Tibial artery (tissue), 4 donors: ENCODE data around the gene GOLGA6C.
"Not testable (repeated sequence)": the region's sequence is repeated elsewhere in the genome, so short reads cannot be mapped to it uniquely, and the experiment has no call there.

Source experiments
- DNase-seq, 2 donors: peaks; one replicate each; pipeline ENCODE4 v3.0.0-alpha.2; 2019
- H3K27ac ChIP-seq, 2 donors: fragments of 200-600 bp; sonication (generic) in 1 of 2; 1 replicate in 1 of 2; 2 replicates in 1 of 2; pipeline ENCODE4 v1.5.1; 2018 to 2019; ENCODE audit warnings: mild to moderate bottlenecking in 1 of 2
- H3K27me3 ChIP-seq, 2 donors: fragments of 200-600 bp; sonication (generic) in 1 of 2; one replicate each; pipeline versions ENCODE4 v1.5.1 to v1.6.0; 2016 to 2019
- H3K36me3 ChIP-seq, 3 donors: fragments of 200-600 bp; sonication (generic) in 2 of 3; one replicate each; pipeline ENCODE4 v1.5.1; 2016 to 2019; ENCODE audit warnings: mild to moderate bottlenecking in 2 of 3
- H3K4me1 ChIP-seq, 4 donors: fragments of 200-600 bp; sonication (generic) in 2 of 4; 1 replicate in 3 of 4; 2 replicates in 1 of 4; pipeline ENCODE4 v1.5.1; 2016 to 2019
- H3K4me3 ChIP-seq, 2 donors: fragments of 200-600 bp; sonication (generic) in 1 of 2; 1 replicate in 1 of 2; 2 replicates in 1 of 2; pipeline ENCODE4 v1.5.1; 2018 to 2019; ENCODE audit warnings: mild to moderate bottlenecking in 2 of 2
- H3K9me3 ChIP-seq, 3 donors: fragments of 200-600 bp; sonication (generic) in 1 of 3; one replicate each; pipeline ENCODE4 v1.5.1; 2016 to 2019
- CTCF ChIP-seq, 2 experiments: fragments of 200-600 bp in 1 of 2; fragments of 450-650 bp in 1 of 2; IDR thresholded peaks; one replicate each; pipeline ENCODE4 v1.5.1; 2017 to 2019; ENCODE audit warnings: antibody characterized with exemption in 2 of 2, mild to moderate bottlenecking in 1 of 2, moderate library complexity in 1 of 2
- intact Hi-C: fragments of 100-400 bp; cut with DNase I; formaldehyde crosslinking; loops from one replicate; pipeline ENCODE4 v1.15.0; 2023; ENCODE audit warnings: low total_unique reads

GOLGA6C gene

GRCh38 chr15:75309711-75310110, 51.6 kb downstream of the GOLGA6C start:
- Histone ChIP-seq H3K27me3 (peaks cover 0 to 13% of the 10 kb centered on the region in 2 donors), H3K4me1 (no peaks in the 10 kb centered on the region), H3K4me3 (no peak overlapping the region), H3K27ac (no peak overlapping the region), H3K9me3 (no peaks in the 10 kb centered on the region), H3K36me3 (no peaks in the 10 kb centered on the region)
- intact Hi-C loops = no loop called here
- TF ChIP-seq CTCF (IDR thresholded peaks at IDR 0.05) = no peak
- no peak for DNase-seq

- H3K27me3 ChIP-seq, H3K36me3 ChIP-seq, intact Hi-C loops, H3K4me3 ChIP-seq, DNase-seq, H3K4me1 ChIP-seq, H3K27ac ChIP-seq, H3K9me3 ChIP-seq: not testable (repeated sequence)
These were observed 54.4 kb downstream of the GOLGA6C start for GRCh38 chr15:75312548-75312947.

- Histone ChIP-seq H3K27me3 (peaks cover 0 to under 1% of the 10 kb centered on the region in 2 donors), H3K9me3 (no peaks in the 10 kb centered on the region), H3K4me3 (no peak overlapping the region), H3K36me3 (no peaks in the 10 kb centered on the region), H3K4me1 (no peaks in the 10 kb centered on the region), H3K27ac (no peak overlapping the region)
- DNase-seq = no peak
- intact Hi-C loops = no loop called here
- TF ChIP-seq CTCF (IDR thresholded peaks at IDR 0.05) = no peak
These were observed 55.1 kb downstream of the GOLGA6C start for GRCh38 chr15:75313116-75313845.

- Histone ChIP-seq H3K36me3 (no peaks in the 10 kb centered on the region), H3K4me3 (no peak overlapping the region), H3K4me1 (no peaks in the 10 kb centered on the region), H3K27ac (no peak overlapping the region), H3K9me3 (no peaks in the 10 kb centered on the region), H3K27me3 (no peaks in the 10 kb centered on the region)
- no peak for DNase-seq
- intact Hi-C loops = no loop called here
- no peak for TF ChIP-seq CTCF (IDR thresholded peaks at IDR 0.05)
These were observed 56.6 kb downstream of the GOLGA6C start for GRCh38 chr15:75314552-75315290.

- H3K36me3 ChIP-seq, H3K27me3 ChIP-seq, H3K27ac ChIP-seq, H3K4me1 ChIP-seq, DNase-seq, H3K9me3 ChIP-seq, H3K4me3 ChIP-seq, intact Hi-C loops: not testable (repeated sequence)
These were observed 61.2 kb downstream of the GOLGA6C start for GRCh38 chr15:75319231-75319897.
